ENCODE measurements around the gene SH3BGRL3.
"Not testable (repeated sequence)": the region's sequence is repeated elsewhere in the genome, so short reads cannot be mapped to it uniquely, and the experiment has no call there.

Gene SH3BGRL3

GRCh38 chr1:26306290-26307229 lies 26.7 kb downstream of the SH3BGRL3 start, which contains the start of gene UBXN11:
Gene UBXN11 (minus strand): TSS chr1:26306636. CDS start chr1:26302883, 3,753 bp downstream.
- Histone ChIP-seq H3K4me3 (ENCODE audit: low read depth, low read length) (peak within 1 kb of the TSS; percentile 99), H3K4me1 (ENCODE audit: control insufficient read depth, insufficient read depth, low read length) (peaks cover 10% of the 10 kb centered on the region), H3K27me3 (ENCODE audit: control insufficient read depth, insufficient read depth, low read length) (no peaks in the 10 kb centered on the region), H3K9ac (ENCODE audit: low read depth, low read length) (peak within 1 kb of the TSS; percentile 78), H3K27ac (ENCODE audit: low read depth, low read length) (peak within 1 kb of the TSS; percentile 73), H3K36me3 (ENCODE audit: control insufficient read depth, insufficient read depth, low read length) (no peaks in the 10 kb centered on the region), H3K9me3 (ENCODE audit: control insufficient read depth, insufficient read depth, low read length) (no peaks in the 10 kb centered on the region)

- no peaks in the 10 kb centered on the region for H3K27me3 ChIP-seq (ENCODE audit: control insufficient read depth, insufficient read depth, low read length)
- no peak overlapping the region for H3K9ac ChIP-seq (ENCODE audit: low read depth, low read length)
- peak overlapping the region; percentile 58 for H3K27ac ChIP-seq (ENCODE audit: low read depth, low read length)
These were observed 27.5 kb downstream of the SH3BGRL3 start for GRCh38 chr1:26307363-26307781.

GRCh38 chr1:26307966-26308899 lies 28.3 kb downstream of the SH3BGRL3 start:
- H3K27me3 ChIP-seq (ENCODE audit: control insufficient read depth, insufficient read depth, low read length); H3K4me1 ChIP-seq (ENCODE audit: control insufficient read depth, insufficient read depth, low read length); H3K4me3 ChIP-seq (ENCODE audit: low read depth, low read length); H3K36me3 ChIP-seq (ENCODE audit: control insufficient read depth, insufficient read depth, low read length); H3K9me3 ChIP-seq (ENCODE audit: control insufficient read depth, insufficient read depth, low read length); H3K27ac ChIP-seq (ENCODE audit: low read depth, low read length); H3K9ac ChIP-seq (ENCODE audit: low read depth, low read length): not testable (repeated sequence)

More at GRCh38 chr1:26307363-26307781, 27.5 kb downstream of the SH3BGRL3 start:
- Histone ChIP-seq H3K9me3 (ENCODE audit: control insufficient read depth, insufficient read depth, low read length) (no peaks in the 10 kb centered on the region), H3K4me1 (ENCODE audit: control insufficient read depth, insufficient read depth, low read length) (peaks cover 10% of the 10 kb centered on the region), H3K4me3 (ENCODE audit: low read depth, low read length) (peak overlapping the region; percentile 63; the same call in 1 of the 2 replicates), H3K36me3 (ENCODE audit: control insufficient read depth, insufficient read depth, low read length) (no peaks in the 10 kb centered on the region)

GRCh38 chr1:26314501-26314900 lies 34.6 kb downstream of the SH3BGRL3 start:
- Histone ChIP-seq H3K27ac (ENCODE audit: low read depth, low read length) (no peak overlapping the region), H3K9ac (ENCODE audit: low read depth, low read length) (no peak overlapping the region)

GRCh38 chr1:26315874-26316850 lies 36.3 kb downstream of the SH3BGRL3 start:
- H3K4me3 ChIP-seq (ENCODE audit: low read depth, low read length): no peak overlapping the region
- H3K27ac ChIP-seq (ENCODE audit: low read depth, low read length): no peak overlapping the region
- peaks cover 17% of the 10 kb centered on the region for H3K4me1 ChIP-seq (ENCODE audit: control insufficient read depth, insufficient read depth, low read length)

More at GRCh38 chr1:26314501-26314900, 34.6 kb downstream of the SH3BGRL3 start:
- Histone ChIP-seq H3K4me1 (ENCODE audit: control insufficient read depth, insufficient read depth, low read length) (peaks cover 16% of the 10 kb centered on the region), H3K36me3 (ENCODE audit: control insufficient read depth, insufficient read depth, low read length) (no peaks in the 10 kb centered on the region), H3K9me3 (ENCODE audit: control insufficient read depth, insufficient read depth, low read length) (no peaks in the 10 kb centered on the region), H3K27me3 (ENCODE audit: control insufficient read depth, insufficient read depth, low read length) (no peaks in the 10 kb centered on the region), H3K4me3 (ENCODE audit: low read depth, low read length) (no peak overlapping the region)

GRCh38 chr1:26317146-26317545 lies 37.3 kb downstream of the SH3BGRL3 start:
- Histone ChIP-seq H3K27ac (ENCODE audit: low read depth, low read length) (no peak overlapping the region), H3K36me3 (ENCODE audit: control insufficient read depth, insufficient read depth, low read length) (peaks cover 4% of the 10 kb centered on the region; the same call in 1 of the 2 replicates), H3K9ac (ENCODE audit: low read depth, low read length) (no peak overlapping the region), H3K4me1 (ENCODE audit: control insufficient read depth, insufficient read depth, low read length) (peaks cover 17% of the 10 kb centered on the region), H3K27me3 (ENCODE audit: control insufficient read depth, insufficient read depth, low read length) (no peaks in the 10 kb centered on the region), H3K9me3 (ENCODE audit: control insufficient read depth, insufficient read depth, low read length) (no peaks in the 10 kb centered on the region), H3K4me3 (ENCODE audit: low read depth, low read length) (no peak overlapping the region)

More at GRCh38 chr1:26315874-26316850, 36.3 kb downstream of the SH3BGRL3 start:
- H3K27me3 ChIP-seq (ENCODE audit: control insufficient read depth, insufficient read depth, low read length): no peaks in the 10 kb centered on the region
- 0 out of 2 replicates have a peak, but pooled peaks cover 3% of the 10 kb centered on the region for H3K36me3 ChIP-seq (ENCODE audit: control insufficient read depth, insufficient read depth, low read length)
- no peaks in the 10 kb centered on the region for H3K9me3 ChIP-seq (ENCODE audit: control insufficient read depth, insufficient read depth, low read length)
- no peak overlapping the region for H3K9ac ChIP-seq (ENCODE audit: low read depth, low read length)

- Histone ChIP-seq H3K4me3 (ENCODE audit: low read depth, low read length) (no peak within 1 kb of the TSS), H3K27ac (ENCODE audit: low read depth, low read length) (no peak within 1 kb of the TSS), H3K27me3 (ENCODE audit: control insufficient read depth, insufficient read depth, low read length) (no peaks in the 10 kb centered on the region), H3K4me1 (ENCODE audit: control insufficient read depth, insufficient read depth, low read length) (peaks cover 17% of the 10 kb centered on the region), H3K9me3 (ENCODE audit: control insufficient read depth, insufficient read depth, low read length) (no peaks in the 10 kb centered on the region), H3K36me3 (ENCODE audit: control insufficient read depth, insufficient read depth, low read length) (peaks cover 10% of the 10 kb centered on the region), H3K9ac (ENCODE audit: low read depth, low read length) (no peak within 1 kb of the TSS)
These were observed 37.9 kb downstream of the SH3BGRL3 start, which contains the start of gene CD52 for GRCh38 chr1:26317612-26318337. Gene CD52 (plus strand): TSS chr1:26317958. CDS start chr1:26318018, 60 bp downstream.

- no peaks in the 10 kb centered on the region for H3K9me3 ChIP-seq (ENCODE audit: control insufficient read depth, insufficient read depth, low read length)
- peaks cover 17% of the 10 kb centered on the region for H3K36me3 ChIP-seq (ENCODE audit: control insufficient read depth, insufficient read depth, low read length)
- no peak overlapping the region for H3K27ac ChIP-seq (ENCODE audit: low read depth, low read length)
- no peaks in the 10 kb centered on the region for H3K27me3 ChIP-seq (ENCODE audit: control insufficient read depth, insufficient read depth, low read length)
- peaks cover 17% of the 10 kb centered on the region for H3K4me1 ChIP-seq (ENCODE audit: control insufficient read depth, insufficient read depth, low read length)
- no peak overlapping the region for H3K4me3 ChIP-seq (ENCODE audit: low read depth, low read length)
- no peak overlapping the region for H3K9ac ChIP-seq (ENCODE audit: low read depth, low read length)
These were observed 38.6 kb downstream of the SH3BGRL3 start for GRCh38 chr1:26318338-26319064.

- no peak overlapping the region for H3K27ac ChIP-seq (ENCODE audit: low read depth, low read length)
- no peaks in the 10 kb centered on the region for H3K27me3 ChIP-seq (ENCODE audit: control insufficient read depth, insufficient read depth, low read length)
- no peaks in the 10 kb centered on the region for H3K9me3 ChIP-seq (ENCODE audit: control insufficient read depth, insufficient read depth, low read length)
- no peak overlapping the region for H3K4me3 ChIP-seq (ENCODE audit: low read depth, low read length)
- H3K36me3 ChIP-seq (ENCODE audit: control insufficient read depth, insufficient read depth, low read length): peaks cover 38% of the 10 kb centered on the region
- no peak overlapping the region for H3K9ac ChIP-seq (ENCODE audit: low read depth, low read length)
- H3K4me1 ChIP-seq (ENCODE audit: control insufficient read depth, insufficient read depth, low read length): peaks cover 13% of the 10 kb centered on the region
These were observed 41.0 kb downstream of the SH3BGRL3 start for GRCh38 chr1:26320896-26321295.

Data from HUES48 (cell line).